ENCODE results near the gene RBSN.

RBSN gene

GRCh38 chr3:15033103-15033502 is 65.8 kb downstream of the RBSN start:
- Histone ChIP-seq H3K9me3 (ENCODE audit: control insufficient read depth, insufficient read depth, low read depth, low read length) (no peaks in the 10 kb centered on the region), H3K36me3 (ENCODE audit: control insufficient read depth in 2 of 2, insufficient read depth in 1 of 2, low read length in 2 of 2) (peaks cover 41 to 91% of the 10 kb centered on the region in 2 experiments), H3K27ac (ENCODE audit: extremely low read depth, low read depth, low read length) (no peak overlapping the region), H3K4me1 (ENCODE audit: control insufficient read depth, insufficient read depth, low read length) (no peaks in the 10 kb centered on the region), H3K4me3 (ENCODE audit: low read depth, low read length) (no peak overlapping the region)
- TF ChIP-seq BCL11B (tag by site-specific recombination; IDR thresholded peaks at IDR 0.05; ENCODE audit: low read depth) (no peak), ZNF768 (tag by site-specific recombination; IDR thresholded peaks at IDR 0.05) (peak; percentile 27; the same call in 1 of the 2 replicates)
- ChIA-PET CTCF (interaction anchor here (0.6 to 0.8 kb wide), 3 partner anchors 18 to 147 kb away, joined by 3 to 5 read pairs (median 3); no protein-coding TSS in a partner anchor), POLR2A (no interaction called here)

- TF ChIP-seq KLF9 (tag by site-specific recombination; IDR thresholded peaks at IDR 0.05; ENCODE audit: low read depth) = no peak
- no peak for TF ChIP-seq GLIS1 (tag by site-specific recombination; IDR thresholded peaks at IDR 0.05)
- TF ChIP-seq ZNF596 (tag by site-specific recombination; IDR thresholded peaks at IDR 0.05) = no peak
- TF ChIP-seq PRDM4 (tag by site-specific recombination; IDR thresholded peaks at IDR 0.05) = no peak
- TF ChIP-seq ZNF473 (tag by site-specific recombination; IDR thresholded peaks at IDR 0.05) = no peak
- no peak for TF ChIP-seq ZNF830 (tag by site-specific recombination; IDR thresholded peaks at IDR 0.05; ENCODE audit: low read depth)
- TF ChIP-seq ZNF311 (tag by site-specific recombination; IDR thresholded peaks at IDR 0.05; ENCODE audit: borderline replicate concordance) = no peak
- no peak for TF ChIP-seq ZNF660 (tag by site-specific recombination; IDR thresholded peaks at IDR 0.05)
- TF ChIP-seq ZNF747 (tag by site-specific recombination; IDR thresholded peaks at IDR 0.05) = no peak
- no peak for TF ChIP-seq ZBTB20 (tag by site-specific recombination; IDR thresholded peaks at IDR 0.05)
- TF ChIP-seq MEIS1 (CRISPR knock-in tag; IDR thresholded peaks at IDR 0.05; ENCODE audit: borderline replicate concordance) = no peak
- no peak for TF ChIP-seq ZBTB1 (tag by site-specific recombination; IDR thresholded peaks at IDR 0.05)
- no peak for TF ChIP-seq SETDB1 (IDR thresholded peaks at IDR 0.05; ENCODE audit: insufficient read length, low read length)
- no peak for TF ChIP-seq ZNF623 (tag by site-specific recombination; IDR thresholded peaks at IDR 0.05)
- no peak for TF ChIP-seq OSR2 (tag by site-specific recombination; IDR thresholded peaks at IDR 0.05)
- no peak for TF ChIP-seq ZFP37 (tag by site-specific recombination; IDR thresholded peaks at IDR 0.05)
- TF ChIP-seq ZNF223 (tag by site-specific recombination; IDR thresholded peaks at IDR 0.05) = no peak
- no peak for TF ChIP-seq ZNF555 (tag by site-specific recombination; conservative IDR thresholded peaks at IDR 0.05)
- no peak for TF ChIP-seq TCF7L2 (IDR thresholded peaks at IDR 0.05; ENCODE audit: borderline replicate concordance, low read depth, low read length)
- TF ChIP-seq ZFHX2 (tag by site-specific recombination; conservative IDR thresholded peaks at IDR 0.05) = no peak
- ChIA-PET POLR2A (no interaction called here), CTCF (interaction anchor here (0.6 to 0.8 kb wide), 2 partner anchors 19 to 52 kb away, joined by 3 to 5 read pairs; no protein-coding TSS in a partner anchor)
- Histone ChIP-seq H3K4me3 (ENCODE audit: low read depth, low read length) (no peak overlapping the region), H3K36me3 (ENCODE audit: control insufficient read depth in 2 of 2, insufficient read depth in 1 of 2, low read length in 2 of 2) (peaks cover 38 to 90% of the 10 kb centered on the region in 2 experiments), H3K9me3 (ENCODE audit: control insufficient read depth, insufficient read depth, low read depth, low read length) (no peaks in the 10 kb centered on the region), H3K4me1 (ENCODE audit: control insufficient read depth, insufficient read depth, low read length) (no peaks in the 10 kb centered on the region), H3K27ac (ENCODE audit: extremely low read depth, low read depth, low read length) (no peak overlapping the region)
These were observed 66.3 kb downstream of the RBSN start for GRCh38 chr3:15032650-15033049.

- CTCF ChIA-PET = interaction anchor here (0.8 kb wide), 1 partner anchor 108 kb away, joined by 3 read pairs; no protein-coding TSS in a partner anchor
- H3K9me3 ChIP-seq (ENCODE audit: control insufficient read depth, insufficient read depth, low read depth, low read length) = no peaks in the 10 kb centered on the region
These were observed 69.3 kb downstream of the RBSN start for GRCh38 chr3:15029625-15030024.

More at GRCh38 chr3:15029625-15030024, 69.3 kb downstream of the RBSN start:
- POLR2A ChIA-PET = interaction anchor here (0.9 kb wide), 1 partner anchor 69 kb away, joined by 3 read pairs; the partner anchor contains the start of gene RBSN
- H3K4me1 ChIP-seq (ENCODE audit: control insufficient read depth, insufficient read depth, low read length) = no peaks in the 10 kb centered on the region
- TF ChIP-seq ZNF366 (tag by site-specific recombination; conservative IDR thresholded peaks at IDR 0.05) (peak; percentile 79), ZNF416 (tag by site-specific recombination; IDR thresholded peaks at IDR 0.05) (no peak), ZNF157 (tag by site-specific recombination; IDR thresholded peaks at IDR 0.05) (no peak)
- TF ChIP-seq, protein P1, sequence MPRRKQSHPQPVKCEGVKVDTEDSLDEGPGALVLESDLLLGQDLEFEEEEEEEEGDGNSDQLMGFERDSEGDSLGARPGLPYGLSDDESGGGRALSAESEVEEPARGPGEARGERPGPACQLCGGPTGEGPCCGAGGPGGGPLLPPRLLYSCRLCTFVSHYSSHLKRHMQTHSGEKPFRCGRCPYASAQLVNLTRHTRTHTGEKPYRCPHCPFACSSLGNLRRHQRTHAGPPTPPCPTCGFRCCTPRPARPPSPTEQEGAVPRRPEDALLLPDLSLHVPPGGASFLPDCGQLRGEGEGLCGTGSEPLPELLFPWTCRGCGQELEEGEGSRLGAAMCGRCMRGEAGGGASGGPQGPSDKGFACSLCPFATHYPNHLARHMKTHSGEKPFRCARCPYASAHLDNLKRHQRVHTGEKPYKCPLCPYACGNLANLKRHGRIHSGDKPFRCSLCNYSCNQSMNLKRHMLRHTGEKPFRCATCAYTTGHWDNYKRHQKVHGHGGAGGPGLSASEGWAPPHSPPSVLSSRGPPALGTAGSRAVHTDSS (tag by site-specific recombination; IDR thresholded peaks at IDR 0.05) = no peak
- peaks cover 38 to 90% of the 10 kb centered on the region in 2 experiments for H3K36me3 ChIP-seq (ENCODE audit: control insufficient read depth in 2 of 2, insufficient read depth in 1 of 2, low read length in 2 of 2)
- H3K27ac ChIP-seq (ENCODE audit: extremely low read depth, low read depth, low read length) = no peak overlapping the region
- H3K4me3 ChIP-seq (ENCODE audit: low read depth, low read length) = no peak overlapping the region

Measured in HEK293 (cell line).